ENCODE measurements around the gene SPSB1.

GRCh38 chr1:9338397-9339246, 45.9 kb downstream of the SPSB1 start:
- TF ChIP-seq CTCF (conservative IDR thresholded peaks at IDR 0.05 in 1 of 2, IDR thresholded peaks at IDR 0.05 in 1 of 2; ENCODE audit: extremely low read depth in 1 of 2, insufficient read depth in 1 of 2, low read depth in 1 of 2, low read length in 2 of 2), result no peak
- no peak for TF ChIP-seq EZH2 (IDR thresholded peaks at IDR 0.05; ENCODE audit: borderline replicate concordance, low read length)

Data from mammary epithelial cell (primary cell).